NCI-H345 (cell line): Measurements from ENCODE around the gene CGREF1.

Source experiments
- DNase-seq: peaks from one replicate; lab custom pipeline; 2025; lab: John Stamatoyannopoulos, UW

CGREF1 gene, protein sequence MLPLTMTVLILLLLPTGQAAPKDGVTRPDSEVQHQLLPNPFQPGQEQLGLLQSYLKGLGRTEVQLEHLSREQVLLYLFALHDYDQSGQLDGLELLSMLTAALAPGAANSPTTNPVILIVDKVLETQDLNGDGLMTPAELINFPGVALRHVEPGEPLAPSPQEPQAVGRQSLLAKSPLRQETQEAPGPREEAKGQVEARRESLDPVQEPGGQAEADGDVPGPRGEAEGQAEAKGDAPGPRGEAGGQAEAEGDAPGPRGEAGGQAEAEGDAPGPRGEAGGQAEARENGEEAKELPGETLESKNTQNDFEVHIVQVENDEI

DNA sequence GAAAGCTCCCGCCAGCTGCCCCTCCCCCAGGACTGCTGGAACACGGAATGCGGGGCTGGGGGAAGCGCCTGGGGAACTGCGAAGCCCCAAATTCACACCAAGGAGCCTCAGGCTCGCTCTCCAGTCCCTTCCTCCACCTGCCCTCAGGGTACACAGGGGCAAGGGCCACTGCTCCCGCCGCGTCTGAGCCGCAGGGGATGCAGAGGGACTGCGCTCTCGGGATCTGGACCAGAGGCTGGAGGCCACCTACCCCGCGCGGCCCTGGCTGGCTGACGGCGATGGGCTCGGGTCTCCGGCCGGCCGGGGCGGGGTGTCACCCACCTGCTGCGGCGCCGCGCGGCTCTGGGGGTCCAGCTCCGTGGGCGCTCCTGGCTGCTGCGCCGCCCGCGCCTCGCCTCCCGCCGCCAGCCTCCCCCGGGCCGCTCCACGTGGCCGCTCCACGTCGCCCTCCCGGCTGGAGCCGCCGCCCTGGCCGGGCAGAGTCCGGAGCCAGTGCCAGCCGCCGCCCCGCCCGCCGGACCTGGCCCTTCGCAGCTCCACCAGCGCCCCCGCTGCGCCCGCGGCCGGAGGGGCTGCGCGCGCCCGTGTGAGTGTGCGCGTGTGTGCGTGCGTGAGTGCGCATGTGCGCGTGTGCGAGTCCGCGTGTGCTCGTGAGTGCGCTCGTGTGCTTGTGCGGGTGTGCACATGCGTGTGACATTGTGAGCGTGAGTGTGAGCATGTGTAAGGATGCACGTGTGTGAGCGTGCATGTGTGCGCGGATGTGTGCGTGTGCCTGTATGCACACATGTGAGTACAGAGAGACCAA is at the start of gene CGREF1:
CGREF1 (minus strand) TSS at position 604 of the 805 bp plus-strand sequence. CDS start 14,762 bp downstream, outside the sequence.
- DNase-seq, result peak; percentile 23

DNA sequence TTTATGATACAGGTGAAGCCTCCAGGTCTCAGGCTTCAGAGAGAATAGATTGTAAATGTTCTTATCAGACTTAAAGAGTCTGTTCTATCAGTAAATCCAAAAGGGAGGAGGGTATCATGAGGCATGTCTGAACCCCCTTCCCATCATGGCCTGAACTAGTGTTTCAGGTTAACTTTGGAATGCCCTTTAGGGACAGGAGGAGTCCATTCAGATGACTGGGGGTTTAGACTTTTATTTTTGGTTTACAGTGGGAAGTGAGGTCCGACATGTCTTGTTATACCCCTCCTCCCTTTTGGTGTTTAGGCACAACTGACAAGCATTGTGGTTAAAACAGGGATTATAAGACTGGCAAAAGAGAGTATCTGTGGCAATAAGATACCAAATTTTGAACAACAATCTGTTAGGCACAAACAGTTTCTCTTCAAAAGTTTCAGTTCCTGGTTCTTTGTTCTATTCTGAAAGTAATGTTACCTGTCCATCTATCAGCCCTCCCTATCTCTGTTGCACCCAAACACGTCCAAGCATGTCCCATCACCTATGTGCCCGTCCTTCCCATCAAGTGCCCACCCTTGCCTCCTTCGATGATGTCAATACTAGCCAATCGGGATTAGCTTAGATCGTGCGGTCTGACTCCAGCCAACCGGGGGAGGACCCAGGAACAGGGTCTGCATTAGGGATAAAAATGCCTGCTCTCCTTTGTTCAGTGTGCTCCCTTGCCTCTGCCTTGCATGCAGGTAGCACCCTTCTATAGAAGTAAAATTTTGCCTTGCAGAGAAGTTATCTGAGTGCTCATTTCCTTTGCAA is 46.2 kb upstream of the CGREF1 start:
- no peak for DNase-seq

DNA sequence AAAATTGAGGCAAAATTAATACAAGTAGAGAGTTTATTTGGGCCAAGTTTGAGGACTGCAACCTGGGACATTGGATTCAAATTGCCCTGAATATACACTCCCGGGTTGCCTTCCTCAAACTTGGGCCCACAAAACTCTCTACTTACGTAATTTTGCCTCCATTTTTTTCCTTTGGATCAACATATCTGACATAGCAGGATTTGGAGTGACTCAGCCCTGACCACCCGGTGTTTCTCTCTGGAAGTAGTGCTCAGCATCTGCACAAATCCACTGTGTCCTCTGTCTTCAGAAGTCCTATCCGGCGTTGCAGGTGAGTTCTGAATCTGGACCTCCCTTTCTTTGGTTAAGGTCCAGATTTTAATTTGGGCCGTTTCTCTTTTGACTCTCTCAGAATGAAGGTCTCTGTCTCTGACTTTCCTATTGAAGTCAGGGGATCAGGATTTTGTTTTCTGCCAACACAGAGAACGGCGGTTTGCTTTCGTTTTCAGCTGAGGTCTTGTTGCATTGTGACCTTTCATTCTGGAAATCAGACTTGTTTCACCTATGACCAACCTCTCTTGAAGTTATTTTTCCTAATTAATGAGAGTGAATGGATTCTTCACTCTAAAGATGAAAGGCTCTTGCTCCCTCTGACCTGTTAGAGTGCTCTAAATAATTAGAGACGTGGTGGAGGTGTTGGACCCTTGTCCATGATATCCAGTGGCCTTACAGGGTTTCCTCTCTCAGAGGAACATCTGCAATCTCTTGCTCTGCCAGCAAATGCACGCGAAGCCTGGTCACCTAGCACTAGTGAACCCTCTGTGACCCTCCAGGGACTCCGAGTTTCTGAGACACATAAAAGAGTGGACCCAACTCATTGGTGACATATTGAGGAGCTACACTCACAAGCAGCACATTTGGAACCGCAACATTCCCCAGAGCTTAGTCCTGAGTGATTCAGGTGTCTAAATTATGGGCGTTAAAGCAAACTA is 43.5 kb upstream of the CGREF1 start:
- no peak for DNase-seq

DNA sequence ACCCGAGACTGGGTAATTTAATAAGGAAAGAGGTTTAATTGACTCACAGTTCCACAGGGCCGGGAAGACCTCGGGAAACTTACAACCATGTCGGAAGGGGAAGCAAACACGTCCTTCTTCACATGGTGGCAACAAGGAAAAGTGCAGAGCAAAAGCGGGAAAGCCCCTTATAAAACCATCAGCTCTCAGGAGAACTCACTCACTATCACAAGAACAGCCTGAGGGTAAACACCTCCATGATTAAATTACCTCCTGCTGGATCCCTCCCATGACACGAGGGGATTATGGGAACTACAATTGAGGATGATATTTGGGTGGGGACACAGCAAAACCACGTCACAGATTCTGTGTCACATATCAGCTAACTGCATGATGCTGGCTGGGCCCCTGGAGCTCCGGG is 41.3 kb upstream of the CGREF1 start:
- no peak for DNase-seq

DNA sequence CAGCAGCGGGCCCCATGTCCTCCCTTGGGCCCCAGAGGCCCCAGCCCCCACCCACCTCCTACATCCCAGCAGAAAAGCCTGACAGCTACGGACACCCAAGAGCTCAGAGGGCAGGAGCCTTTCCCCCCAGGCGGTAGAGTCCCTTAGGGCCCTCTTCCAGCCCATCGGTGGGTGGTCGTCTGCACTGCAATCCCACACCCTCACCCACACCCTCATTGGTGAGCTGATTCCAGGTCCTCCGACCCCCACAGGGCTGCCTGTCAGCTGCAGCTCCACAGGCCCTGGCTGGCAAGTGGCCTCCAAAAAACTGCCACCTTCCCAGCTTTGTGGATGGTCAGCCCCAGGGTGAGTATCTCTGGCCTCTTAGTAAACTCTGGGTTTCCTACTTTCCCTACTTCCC is 40.3 kb upstream of the CGREF1 start:
- DNase-seq, result no peak

DNA sequence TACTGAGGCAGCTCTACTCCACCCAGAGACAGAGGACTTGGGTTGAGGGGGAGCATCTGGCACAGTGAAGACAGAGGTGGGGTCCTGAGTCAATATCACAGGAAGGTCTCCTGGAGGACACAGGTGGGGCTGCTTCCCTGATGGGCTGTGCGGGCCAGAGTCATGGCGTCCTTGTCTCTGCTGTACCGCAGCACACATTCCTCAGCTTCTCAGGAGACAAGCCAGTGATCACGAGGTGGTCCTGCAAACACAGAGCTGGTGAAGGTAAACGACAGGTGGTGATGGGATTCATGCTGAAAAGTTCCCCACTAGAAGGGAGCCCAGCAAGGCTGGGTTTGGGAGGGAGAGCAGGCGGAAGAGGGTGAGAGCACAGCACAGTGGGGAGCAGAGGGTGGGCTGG is 39.5 kb upstream of the CGREF1 start:
- DNase-seq, result no peak

DNA sequence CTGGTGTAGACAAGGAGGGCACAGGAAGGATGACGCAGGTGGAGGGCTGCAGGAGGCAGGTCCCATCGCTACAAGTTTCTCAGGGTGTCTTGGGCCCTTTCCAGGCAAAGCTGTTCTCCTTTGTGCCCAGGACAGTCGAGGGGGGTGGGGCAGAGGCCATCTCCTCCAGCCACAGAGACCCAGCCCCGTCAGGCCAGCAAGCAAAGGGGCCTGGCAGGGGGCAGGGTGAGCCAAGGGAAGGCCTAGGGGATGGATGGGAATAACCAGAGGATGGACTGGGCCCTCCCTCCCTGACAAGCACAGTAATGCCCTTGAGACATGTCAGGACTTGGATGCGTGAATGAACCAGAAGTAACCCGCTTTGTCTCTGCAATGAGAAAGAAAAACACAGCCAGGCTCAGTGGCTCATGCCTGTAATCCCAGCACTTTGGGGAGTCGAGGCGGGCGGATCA is 36.2 kb upstream of the CGREF1 start:
- DNase-seq, result no peak

DNA sequence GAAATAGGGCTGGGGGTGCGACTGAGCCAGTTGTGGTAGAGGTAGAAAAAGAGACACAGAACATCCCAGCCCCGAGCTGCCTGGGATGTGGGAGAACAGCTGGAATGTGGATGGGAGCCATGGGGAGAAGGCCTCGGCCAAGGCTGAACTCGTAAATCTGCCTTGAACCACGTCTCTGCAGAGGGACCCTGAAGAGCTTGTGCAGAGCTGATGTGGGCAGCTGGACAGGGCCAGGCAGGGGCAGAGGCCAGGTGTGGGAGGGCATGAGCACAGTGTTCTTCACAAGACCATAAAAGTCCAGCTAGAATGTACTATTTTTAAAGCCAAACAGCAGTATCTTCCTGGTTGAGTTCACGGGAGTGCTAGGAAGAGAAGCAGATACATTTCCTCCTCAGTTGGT is 35.6 kb upstream of the CGREF1 start:
- DNase-seq, result no peak

DNA sequence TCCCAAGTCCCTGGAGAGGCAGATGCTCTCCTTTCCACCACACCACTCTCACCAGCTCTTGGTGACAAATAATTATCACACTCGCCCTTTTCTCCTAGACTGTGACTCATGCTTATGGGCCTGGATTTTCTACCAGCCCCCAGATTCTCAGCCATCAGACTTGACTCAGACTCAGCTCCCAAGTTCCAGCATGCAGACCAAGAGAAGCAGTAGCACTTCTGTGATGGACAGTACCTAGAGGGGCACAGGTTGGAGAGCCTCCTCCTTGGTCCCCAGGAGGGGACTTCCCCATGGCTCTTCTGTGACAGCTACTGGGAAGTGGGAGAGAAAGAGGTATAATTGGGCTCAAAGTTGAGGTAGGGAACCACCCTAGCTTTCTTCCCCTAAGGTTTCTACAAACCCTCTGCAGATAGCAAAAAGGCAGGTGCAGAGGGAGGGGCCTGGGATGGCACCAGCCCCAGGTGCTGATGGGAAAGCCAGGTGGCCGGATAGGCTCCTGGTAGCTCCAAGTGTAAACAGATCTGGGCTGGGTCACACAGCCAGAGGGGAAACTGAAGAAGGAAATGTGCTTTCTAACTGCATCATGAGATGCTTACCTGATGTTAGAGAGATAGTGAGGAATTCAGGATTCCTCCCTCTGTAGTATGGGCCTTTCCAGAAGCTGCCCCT is 34.0 kb upstream of the CGREF1 start:
- DNase-seq, result peak; percentile 55

DNA sequence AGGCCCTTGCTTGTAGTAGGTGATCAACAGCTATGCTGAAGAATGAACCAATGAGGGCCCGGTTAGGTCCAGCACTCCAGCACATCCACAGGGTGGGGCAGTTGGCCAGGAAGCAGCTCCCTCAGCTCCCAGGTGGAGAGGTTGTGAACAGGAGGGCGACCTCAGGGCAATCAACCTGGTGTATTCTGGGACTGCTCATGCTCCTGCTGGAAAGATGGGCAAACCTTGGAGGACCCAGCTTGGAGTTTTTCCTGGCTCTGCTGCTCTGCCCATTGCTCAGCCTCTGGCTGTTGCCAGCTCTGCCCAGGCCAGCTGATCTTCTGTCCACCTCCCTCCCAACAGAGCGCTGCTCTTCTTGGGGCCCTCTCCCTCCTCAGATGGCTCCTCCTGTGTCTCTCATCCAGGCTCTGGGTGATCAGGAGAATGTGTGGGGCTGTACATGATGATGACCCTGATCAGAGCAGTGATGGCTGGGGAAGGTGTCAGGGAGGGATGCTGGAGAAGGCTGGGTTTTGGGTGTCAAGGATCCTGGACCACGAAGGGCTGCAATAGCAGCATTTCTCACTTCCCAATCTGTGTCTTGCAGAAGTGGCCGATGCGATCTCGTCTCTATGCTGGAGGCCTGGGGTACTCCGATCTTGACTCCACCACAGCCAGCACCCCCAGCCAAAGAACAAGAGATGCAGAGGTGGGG is 33.3 kb upstream of the CGREF1 start:
- DNase-seq, result no peak

DNA sequence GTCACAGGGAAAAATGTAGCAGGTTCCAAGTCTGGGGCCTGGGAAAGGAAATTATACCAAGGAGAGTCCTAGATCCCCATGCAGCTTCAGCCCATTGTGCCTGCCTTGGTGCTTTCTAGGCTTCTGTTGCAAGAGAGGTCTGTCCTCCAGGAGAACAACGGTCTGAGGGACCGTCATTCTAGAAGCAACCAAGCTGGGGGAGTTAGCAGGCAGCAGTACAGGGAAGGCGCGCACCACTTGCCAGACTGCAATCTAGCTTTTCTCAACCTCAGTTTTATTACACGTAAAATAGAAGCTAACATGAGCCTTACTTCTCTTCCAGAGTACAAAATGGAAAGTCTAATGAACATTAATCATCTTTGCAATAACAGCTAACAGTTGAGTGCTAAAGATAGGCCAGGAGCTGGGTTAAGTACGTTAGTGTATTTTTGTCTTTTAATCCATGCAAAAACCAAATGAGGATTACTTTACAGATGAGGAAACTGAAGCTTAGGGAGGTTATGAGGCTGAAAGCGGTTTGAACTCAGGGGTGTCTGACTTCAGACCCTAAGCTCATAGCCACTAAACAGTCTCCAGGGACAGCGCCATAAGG is 31.8 kb upstream of the CGREF1 start:
- no peak for DNase-seq

DNA sequence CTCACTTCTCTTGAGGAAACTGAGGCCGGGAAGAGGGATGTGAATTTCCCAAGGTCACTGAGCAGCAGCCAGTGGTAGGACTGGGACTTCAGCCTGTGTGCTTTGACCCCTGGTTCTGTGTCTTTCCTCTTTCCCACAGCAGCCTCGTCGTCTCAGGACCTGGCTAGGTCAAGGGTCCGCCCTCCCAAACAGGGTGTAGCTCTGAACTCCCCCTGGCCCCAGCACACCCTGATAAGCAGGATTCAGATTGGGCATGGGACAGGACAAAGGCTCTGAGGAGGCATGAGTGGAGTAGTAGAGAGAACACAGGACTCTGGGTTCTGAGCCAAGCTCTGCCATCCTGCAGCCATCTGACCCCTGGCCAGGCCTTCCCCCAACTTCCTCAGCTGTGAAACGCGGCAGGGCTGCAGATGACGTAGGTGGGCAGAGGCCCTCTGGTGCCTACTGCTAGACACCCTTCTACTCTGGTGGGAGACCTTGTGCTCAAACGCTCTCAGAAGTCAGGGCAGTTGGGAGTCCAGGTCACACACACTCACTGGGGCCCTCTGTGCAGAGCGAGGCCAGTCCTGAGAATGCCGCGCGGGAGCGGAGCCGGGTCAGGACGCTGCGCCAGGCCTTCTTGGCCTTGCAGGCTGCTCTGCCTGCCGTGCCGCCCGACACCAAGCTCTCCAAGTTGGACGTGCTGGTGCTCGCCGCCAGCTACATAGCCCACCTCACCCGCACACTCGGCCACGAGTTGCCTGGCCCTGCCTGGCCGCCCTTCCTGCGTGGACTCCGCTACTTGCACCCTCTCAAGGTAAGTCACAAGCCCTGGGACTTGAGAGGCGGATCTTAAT is 30.9 kb upstream of the CGREF1 start:
- DNase-seq, result no peak

DNA sequence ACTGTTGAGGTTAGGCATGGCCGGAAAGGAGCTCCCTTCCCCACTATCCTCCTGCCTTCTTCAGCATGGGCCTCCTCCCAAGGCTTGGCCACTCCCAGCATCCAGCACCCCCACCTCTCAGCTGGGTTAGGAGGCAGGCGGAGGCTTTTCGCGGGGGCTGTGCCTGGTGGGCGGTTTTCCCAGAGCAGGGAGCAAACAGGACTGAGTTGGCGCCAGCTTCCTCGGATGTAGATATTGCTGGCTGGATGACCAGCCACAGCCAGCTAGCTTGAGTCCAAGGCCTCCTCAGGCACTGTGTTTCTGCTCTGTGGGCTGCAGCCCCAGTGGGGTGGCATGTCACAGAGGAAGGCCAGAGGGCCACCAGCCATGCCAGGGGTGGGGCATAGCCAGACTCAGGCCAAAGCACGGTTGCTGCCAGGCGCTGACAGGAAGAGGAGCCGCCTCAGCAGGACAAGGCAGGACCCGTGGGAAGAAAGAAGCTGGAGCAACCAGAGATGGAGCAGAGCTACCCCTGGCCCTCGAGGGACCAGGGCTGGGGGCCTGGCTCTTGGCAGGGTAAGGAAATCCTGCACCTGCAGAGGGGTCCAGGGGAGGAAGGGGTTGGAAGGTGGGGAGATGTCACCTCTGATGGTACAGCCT is 30.0 kb upstream of the CGREF1 start, which contains the start of gene TCF23:
TCF23 (plus strand) TSS at position 204 of the 639 bp plus-strand sequence; CDS start at position 334, 130 bp downstream.
- DNase-seq, result no peak

DNA sequence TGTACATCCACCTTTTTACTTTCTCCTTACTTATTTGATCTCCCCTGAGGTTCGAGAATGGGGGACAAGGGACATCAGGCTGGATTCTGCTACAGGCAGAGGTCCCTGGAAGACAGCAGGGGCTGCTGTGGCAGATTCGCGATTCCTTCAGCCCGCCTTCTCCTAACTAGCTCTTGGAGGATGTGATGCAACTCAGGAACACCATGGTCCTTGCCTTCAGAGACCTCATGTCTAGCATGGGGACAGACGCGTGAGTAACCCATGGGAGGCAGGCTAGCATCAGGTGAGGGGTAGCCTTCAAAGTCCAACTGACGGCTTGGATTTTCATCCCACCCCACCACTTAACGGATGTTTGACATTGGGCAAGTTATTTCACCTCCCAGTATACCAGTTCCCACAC is 29.0 kb upstream of the CGREF1 start:
- no peak for DNase-seq

DNA sequence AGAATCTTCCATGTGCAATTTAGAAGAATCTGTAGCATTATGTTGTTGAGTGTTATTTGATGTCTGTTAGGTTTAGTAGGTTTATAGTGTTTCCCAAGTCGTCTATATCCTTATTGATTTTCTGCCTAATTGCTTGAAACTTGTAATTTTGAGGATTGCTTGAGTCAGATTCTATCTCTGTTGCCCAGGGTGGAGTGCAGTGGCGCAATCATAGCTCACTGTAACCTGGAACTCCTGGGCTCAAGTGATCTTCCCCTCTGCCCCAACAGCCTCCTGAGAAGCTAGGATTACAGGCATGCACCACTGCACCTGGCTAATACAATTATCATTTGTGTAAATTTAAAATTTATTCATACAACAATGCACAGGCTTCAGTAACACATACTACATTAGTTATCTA is 26.8 kb upstream of the CGREF1 start:
- no peak for DNase-seq

DNA sequence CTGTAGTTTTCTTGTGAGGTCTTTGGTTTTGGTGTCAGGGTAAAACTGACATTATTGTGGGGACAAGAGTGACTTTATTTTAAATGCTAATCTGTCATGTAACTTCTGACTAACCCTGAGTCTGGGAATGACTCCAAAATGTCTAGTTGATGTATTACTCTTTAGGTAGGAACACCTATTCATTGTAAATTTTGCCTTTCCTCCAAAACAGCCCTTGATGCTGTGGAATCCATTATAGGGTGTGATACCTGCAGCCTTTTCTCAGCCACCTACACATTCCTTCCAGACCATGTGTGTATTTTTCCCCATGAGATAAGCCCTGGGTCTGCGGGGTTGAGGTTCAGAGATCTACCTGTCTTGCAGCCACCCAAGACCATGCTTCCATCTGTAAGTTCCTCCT is 24.4 kb upstream of the CGREF1 start:
- DNase-seq, result no peak

DNA sequence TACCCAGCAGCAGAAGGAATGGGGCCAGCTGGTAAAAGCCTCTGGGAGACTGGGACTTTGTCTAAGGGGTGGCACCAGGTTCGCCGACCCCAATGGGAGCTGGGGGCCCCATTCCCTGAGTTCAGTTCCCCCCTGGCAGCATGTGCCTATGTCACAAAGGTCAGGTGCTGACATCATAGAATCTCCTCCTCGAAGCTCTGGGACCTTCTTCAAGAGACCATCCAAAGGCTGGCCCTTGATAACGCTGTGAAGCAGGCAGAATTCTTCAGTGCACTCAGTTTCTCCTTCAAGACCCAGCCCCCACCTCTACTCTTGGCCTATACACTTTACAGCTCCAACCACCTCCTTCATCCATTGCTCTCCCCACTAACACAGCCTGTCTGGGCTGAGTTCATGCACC is 20.4 kb upstream of the CGREF1 start, which contains the start of gene PRR30:
PRR30 (minus strand) TSS at position 101 of the 400 bp plus-strand sequence. CDS start 1,081 bp downstream, outside the sequence.
- no peak for DNase-seq

DNA sequence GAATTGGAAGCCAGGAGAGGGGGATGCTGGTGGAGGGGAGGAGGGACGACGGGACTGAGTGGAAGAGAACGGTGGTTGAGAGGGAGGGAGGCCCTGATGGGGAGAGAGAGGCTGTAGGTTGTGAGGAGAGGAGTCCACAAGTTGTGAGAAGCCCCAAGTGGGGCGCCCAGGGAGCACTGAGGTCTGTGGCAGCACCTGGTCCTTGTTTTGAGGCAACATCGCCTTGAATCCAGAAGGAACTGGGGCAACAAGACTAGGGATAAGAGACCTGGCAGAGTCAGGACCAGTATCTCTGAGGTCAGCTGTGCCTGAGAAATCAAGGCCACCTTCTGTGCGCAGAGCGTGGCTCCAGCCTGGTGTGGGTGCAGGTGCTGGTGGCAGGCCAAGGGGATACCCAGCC is 19.2 kb upstream of the CGREF1 start:
- no peak for DNase-seq
